GM12801 (cell line): ENCODE measurements around the gene HSPB8.

Experiments used
- TF ChIP-seq, protein P1 (sequence below): IDR thresholded peaks from one replicate; pipeline ENCODE4 v1.5.1; 2011; ENCODE audit warnings: control low read depth; ENCODE audit not compliant: insufficient read length; ENCODE audit errors: extremely low read depth

The HSPB8 gene

DNA sequence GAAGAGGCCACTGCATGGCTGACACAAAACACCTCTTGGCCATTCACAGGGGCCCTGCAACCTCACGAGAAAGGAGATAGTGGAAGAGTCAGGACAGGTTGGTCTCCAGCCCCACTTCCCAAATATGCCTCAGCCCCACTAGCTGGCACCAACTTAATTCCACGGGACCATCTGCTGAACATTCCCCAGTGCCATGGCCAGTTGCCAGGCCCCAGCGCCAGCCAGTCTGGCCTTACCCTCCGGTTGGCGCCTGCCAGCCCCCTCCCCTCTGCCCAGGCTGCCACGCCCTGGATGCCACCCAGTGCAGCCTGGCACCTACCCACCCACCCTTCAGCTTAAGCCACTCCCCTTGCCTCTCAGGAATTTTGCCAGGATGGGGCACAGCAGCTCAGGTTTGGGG lies 21.2 kb upstream of the HSPB8 start:
- TF ChIP-seq, protein P1, sequence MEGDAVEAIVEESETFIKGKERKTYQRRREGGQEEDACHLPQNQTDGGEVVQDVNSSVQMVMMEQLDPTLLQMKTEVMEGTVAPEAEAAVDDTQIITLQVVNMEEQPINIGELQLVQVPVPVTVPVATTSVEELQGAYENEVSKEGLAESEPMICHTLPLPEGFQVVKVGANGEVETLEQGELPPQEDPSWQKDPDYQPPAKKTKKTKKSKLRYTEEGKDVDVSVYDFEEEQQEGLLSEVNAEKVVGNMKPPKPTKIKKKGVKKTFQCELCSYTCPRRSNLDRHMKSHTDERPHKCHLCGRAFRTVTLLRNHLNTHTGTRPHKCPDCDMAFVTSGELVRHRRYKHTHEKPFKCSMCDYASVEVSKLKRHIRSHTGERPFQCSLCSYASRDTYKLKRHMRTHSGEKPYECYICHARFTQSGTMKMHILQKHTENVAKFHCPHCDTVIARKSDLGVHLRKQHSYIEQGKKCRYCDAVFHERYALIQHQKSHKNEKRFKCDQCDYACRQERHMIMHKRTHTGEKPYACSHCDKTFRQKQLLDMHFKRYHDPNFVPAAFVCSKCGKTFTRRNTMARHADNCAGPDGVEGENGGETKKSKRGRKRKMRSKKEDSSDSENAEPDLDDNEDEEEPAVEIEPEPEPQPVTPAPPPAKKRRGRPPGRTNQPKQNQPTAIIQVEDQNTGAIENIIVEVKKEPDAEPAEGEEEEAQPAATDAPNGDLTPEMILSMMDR, result no peak

DNA sequence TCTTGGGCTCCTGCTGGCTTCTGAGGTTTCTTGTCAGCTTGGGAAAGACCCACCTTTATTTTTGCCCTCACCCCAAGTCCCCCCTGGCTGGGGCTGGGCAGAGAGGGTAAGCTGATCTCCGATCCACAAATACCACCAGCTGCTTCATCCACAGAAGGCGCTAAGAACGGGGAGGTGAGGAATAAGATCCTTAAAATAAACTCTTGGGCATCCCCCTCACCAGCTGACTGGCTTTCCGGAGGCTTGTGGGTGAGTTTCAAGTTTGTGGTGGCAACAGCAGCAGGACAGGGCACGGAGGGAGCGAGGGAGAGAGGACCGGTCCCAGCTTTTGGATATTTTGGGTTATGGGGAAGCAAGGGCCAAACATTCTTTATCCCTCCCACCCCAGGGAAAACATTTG lies 20.8 kb upstream of the HSPB8 start:
- TF ChIP-seq, protein P1, result no peak

DNA sequence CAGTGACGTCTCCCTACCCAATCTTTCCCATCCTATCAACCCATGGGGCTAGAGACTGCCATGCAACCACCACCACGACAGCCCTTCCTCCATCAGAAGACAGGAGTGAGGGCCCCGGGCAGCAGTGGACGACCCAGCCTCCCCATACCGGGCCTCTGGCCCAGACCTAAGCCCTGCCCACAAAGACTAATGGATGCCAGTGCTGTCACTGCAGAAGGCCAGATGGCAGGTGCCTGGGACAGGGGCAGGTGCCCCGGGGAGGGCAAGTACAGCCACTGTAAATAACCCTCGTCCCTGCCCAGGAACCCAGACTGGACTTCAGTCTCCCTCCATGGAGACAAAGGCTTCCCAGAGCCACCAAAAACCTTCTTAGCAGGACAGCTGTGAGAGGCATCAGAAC lies 20.3 kb upstream of the HSPB8 start:
- TF ChIP-seq, protein P1, result no peak

DNA sequence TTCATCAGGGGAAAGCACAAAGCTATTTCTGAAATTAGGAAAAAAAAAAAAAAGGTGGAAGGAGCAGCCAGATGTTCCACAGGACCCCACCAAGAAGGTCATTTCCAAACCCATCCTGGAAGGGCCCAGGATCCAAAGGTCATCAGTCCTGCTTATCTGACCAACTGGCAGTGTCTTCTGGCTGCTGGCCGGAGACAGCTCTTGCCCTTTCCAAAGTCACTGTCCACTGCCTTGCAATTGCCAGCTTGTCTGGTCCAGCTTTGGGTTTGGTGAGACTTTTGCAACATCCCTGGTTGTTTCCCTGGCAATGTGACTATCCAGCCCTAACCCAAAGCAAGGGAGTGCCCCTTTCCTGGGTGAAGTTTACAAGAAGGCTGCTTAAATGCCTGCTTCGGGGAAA lies 18.9 kb upstream of the HSPB8 start:
- TF ChIP-seq, protein P1, result no peak

DNA sequence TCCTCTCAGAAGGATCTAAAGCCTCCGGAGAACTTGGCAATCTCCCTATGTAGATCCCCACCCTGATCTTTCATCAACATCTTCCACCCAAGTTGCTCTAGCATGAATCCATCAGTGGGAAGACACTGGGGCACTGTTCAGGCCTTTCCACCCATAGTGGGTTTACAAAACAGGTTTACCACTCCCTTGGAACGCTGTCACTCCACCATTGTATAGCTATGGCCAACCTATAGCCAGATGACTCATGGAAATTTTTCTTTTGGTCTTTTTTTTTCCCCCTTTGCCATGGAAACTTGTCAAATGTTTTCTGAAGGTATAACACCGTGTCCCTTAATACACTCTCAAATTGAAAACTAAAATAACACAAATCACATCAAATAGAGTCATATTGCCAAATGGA lies 10.8 kb upstream of the HSPB8 start:
- TF ChIP-seq, protein P1, result no peak

DNA sequence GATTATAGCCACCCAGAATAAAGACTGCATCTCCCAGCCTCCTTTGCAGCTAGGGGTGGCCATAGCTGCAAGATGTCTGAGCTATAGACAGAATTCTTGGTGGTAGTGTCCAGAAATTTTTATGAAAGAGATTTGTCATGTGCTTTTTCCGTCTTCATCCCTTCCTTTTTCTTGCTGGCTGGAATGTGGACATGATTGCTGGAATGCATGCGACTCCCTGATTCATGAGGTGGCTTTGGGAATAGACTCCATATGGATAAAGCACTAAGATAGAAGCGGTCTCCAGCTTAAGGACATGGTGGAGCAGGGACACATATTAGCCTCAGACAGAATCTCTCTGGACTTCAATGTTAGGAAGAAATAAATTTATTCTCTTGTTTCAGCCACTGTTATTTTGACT lies 10.0 kb upstream of the HSPB8 start:
- TF ChIP-seq, protein P1, result no peak

DNA sequence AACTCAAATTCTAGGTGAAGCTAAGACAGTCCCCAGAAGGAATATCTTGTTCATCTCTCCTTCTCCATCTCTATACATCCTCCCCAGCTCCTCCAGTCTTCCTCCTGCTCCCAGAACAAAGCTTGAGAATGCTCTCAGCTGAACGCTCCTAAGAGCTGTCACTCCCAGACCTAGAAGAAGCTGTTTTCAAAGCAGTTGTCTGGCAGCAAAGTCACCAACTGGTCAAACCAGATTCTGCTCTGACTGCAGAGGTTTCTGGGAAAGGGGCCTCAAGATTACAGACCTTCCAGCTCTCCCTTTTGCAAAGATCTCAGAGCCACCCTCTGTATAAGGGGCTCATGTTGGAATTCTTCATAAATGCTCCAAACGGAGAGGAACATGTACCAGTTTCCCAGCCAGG lies 9.6 kb upstream of the HSPB8 start:
- TF ChIP-seq, protein P1, result no peak

DNA sequence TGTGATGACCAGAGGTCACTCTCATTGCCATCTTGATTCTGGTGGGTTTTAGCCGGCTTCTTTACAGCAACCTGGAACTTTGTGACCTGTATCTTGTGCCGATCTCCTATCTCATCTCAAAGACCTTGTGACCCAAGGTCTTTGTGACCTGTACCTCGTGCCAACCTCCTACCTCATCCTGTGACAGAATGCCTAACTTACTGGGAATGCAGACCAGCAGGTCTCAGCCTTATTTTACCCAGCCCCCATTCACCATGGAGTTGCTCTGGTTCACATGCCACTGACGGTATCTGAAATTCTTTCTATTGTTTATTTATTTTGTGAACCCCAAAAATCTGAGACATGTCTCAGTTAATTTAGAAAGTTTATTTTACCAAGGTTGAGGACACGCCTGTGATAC lies 7.4 kb upstream of the HSPB8 start:
- TF ChIP-seq, protein P1, result no peak
